Epithelial cell of prostate (primary cell): ENCODE measurements around the gene AKR1E2.

ENCODE experiments used
- DNase-seq: peaks from one replicate; pipeline ENCODE4 v3.0.0-alpha.2; 2011; ENCODE audit warnings: low read depth, low spot score
- H3K27ac ChIP-seq: fragments of 450-650 bp; 2 replicates; pipeline ENCODE4 v1.5.1; 2017; ENCODE audit warnings: mild to moderate bottlenecking

The AKR1E2 gene

DNA sequence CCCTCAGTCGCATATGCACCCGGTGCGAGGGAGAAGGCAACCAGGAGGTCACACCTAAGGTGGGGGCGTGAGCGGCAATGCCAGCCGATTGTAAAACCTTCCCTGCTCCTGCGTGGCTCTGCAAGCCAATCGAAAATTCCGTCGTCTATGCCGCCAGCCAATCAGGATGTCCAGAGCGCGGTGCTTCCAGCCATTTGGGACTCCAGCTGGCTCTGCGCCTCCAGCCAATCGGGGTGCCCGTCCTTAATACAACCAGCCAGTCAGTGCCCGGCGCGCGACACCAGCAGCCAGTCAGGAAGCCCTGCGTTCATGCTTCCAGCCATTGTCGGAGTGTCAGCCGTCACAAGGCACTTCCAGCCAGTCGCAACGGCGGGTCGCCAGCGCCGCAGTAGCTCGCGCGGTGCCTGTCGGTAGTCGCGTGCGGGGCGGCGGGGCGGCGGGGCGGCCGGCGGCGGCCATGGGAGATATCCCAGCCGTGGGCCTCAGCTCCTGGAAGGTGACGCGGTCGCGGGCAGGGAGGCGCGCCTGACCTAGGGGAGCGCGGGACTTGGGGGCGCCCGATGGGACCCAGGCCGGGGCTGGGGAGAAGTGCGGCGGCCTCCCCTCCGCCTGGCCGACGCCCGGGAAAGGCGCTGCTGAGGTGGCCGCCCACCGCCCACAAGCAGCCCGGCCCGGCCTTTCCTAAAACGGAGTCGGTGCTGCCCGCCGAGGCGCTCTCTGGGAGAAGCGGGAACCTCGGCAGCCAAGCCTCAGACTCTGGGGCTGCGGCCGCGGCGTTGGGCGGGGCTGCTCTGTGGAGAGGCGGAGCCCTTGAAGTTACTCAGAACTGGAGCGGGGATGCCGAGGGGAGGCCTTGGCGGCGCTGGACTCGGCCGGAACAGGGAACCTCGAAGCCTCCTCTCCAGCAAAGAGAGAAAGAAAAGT lies at the start of gene AKR1E2:
TSS of gene AKR1E2 (plus strand) at position 340 of the 924 bp plus-strand sequence. CDS start at position 458, 118 bp downstream.
- peak within 1 kb of the TSS; percentile 55 for H3K27ac ChIP-seq

DNA sequence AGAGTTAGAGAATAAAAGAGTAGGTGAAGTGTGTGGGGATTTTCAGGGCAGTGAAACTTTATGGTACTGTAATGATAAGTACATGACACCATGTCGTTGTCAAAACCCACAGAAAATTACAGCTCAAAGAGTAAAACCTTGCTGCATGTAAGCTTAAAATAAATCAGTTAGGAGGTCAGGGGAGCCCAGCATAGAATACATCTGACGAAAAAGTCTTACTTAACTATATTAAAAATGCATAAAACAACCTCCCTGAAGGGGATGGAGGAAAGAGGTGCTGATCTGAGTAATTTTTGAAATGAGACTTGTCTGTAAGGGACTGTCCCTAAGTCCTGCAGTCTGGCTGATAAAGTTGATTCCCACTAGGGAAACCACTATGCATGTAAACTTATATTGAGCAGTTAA lies 49.8 kb upstream of the AKR1E2 start:
- H3K27ac ChIP-seq, result peak overlapping the region; percentile 65
- DNase-seq, result no peak

More for the DNA sequence above, at the start of gene AKR1E2:
- DNase-seq, result peak; percentile 41

DNA sequence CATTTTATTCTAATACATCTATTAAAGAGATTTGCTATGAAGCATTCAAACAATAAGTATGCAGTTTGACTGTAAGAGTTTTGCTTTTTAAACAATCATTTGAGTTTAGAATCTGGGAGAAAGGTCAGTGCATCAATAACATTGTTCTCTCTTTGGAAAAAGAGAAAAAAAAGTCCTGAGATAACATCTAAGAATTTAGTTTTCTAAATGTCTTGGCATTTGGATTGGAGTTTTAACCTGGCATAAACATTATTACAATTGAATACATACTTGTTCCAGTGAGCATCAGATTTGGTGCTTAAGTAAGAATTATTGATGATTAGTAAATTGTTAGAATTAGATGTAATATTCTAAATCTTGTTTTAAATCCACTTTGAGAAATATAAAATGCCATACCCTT lies 47.2 kb upstream of the AKR1E2 start:
- no peak overlapping the region for H3K27ac ChIP-seq
- no peak for DNase-seq

DNA sequence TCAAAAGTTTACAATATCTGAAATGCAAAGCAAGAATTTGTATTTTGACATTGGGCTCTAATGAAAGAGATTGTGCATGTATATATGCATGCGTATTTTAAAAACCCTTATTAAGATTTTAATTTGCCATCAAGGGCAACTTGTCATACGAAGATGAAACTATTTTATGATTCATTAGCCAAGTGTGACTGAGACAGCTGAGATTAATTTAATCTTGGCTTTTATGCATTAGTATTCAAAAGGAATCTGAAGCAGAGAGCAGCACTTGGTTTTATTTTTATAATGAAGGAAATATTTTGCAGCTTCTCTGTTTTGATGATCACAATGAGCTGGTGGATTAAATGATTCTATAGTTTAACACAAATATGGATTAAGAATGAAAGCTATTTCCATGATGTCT lies 45.9 kb upstream of the AKR1E2 start:
- no peak overlapping the region for H3K27ac ChIP-seq
- DNase-seq, result no peak

DNA sequence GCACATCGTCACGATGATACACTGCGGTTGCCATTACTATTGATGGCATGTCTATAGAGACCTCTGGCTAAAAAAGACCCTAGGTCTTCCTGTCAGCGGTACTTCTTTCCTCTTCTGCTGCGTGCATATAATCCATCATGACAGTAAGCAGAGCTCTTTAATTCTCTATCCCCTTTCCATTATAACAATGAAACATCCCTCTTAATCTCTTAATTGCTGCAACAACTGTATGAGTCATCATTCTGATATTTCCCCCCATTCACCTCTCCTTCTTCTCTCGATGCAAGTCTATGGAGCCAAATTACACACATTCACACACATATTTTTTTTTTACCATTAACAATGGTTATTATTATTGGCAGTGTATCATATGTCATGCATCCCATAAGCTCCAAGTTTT lies 45.2 kb upstream of the AKR1E2 start:
- no peak for DNase-seq
- no peak overlapping the region for H3K27ac ChIP-seq

DNA sequence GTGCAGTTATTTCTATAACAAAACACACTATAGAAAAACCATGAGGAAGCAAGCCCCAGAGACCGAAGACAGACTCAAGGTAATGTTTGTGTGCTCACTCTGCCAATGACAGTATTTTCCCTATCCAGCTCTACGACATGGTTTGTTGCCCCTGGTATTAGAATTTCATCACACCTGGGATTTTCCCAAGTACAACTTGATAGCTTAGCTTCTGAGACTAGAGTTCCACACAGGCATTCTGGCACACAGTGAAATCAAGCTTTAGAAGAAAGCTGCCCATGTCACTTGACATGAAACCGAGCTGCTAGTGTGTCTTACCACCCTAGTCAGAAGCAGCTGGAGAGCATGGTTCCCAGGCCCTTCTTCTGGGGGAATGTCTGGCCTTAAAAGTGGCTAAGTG lies 44.1 kb upstream of the AKR1E2 start:
- no peak overlapping the region for H3K27ac ChIP-seq
- DNase-seq, result no peak

DNA sequence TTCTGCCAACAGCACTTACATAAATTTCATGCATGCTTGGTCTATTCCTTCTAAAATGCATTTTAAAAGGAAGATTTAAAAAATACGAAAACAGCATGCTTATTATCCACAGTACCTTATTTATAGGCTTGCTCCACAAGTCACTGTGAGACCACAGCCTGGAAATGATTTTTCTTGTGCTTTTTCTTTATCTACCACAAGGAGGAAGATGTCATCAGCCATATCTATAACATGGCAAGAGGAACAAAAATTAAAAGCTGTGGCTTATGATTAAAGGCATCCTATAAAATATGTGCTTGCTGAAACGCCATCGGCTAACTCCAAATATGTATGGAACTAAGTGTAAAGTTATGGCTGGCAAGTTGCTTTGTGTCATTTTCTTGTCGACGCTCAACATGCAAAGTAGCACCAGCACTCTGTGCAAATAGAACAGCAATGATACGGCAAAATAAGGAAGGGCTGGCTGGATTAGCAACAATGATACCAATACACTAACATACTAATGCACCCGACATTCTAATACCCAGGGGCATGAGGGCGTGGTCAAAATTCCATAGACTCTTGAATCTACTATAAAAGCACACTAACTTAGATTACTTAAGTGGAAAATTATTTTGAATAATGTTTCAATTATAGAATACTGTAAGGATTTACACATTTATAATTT lies 41.2 kb upstream of the AKR1E2 start:
- no peak overlapping the region for H3K27ac ChIP-seq
- DNase-seq, result no peak

DNA sequence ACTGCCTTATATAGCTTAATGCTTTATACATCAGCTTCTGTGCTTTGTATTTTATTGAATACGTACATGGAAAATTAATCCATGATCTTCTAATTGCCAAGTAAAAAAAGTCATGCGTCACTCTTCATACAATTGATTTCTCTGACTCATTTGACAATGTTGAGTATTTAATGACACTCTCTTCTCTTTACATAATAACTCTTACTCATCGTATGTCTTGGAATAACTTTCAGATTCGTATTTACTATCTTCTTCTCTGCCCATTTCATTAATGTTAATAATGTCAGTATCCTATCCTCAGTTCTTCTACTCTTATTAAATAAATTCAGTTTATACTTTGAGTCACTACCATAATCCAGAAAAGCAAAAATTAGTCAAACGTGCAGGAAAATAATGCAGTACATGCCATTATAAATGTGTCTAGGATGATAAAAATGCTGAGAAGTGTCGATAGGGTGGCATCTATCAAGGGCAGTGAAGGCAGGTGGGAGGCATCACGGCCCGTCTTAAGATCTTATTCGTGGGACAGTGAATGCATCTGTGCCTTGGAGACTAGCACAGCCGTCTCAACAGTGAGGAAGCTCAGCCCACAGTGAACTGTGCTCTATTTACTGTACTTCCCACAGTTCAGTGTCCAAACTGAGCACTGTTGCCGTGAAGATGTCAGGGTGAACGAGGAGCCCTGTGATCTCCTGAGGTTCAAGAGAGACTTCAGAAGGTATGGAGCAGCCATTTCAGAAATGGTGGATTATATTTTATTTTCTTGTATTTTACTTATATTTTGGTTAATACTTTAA lies 39.8 kb upstream of the AKR1E2 start:
- no peak overlapping the region for H3K27ac ChIP-seq
- DNase-seq, result no peak

DNA sequence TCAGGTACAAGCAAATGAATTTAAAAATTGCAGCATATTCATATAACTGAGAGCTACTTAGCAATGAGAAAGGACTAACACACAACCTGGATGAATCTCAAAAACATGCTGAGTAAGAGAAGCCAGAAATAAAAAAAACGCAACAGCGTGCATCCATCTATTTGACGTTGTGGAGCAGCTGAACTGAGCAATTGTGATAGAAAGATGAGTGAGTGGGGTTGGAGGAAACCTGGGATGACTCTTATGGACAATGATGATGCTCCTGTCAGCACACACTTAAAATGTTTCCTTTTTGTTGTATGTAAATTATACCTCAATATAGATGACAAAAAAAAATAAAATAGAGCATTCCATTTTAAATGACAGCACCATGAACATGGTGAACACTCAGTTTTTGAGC lies 36.0 kb upstream of the AKR1E2 start:
- no peak overlapping the region for H3K27ac ChIP-seq
- no peak for DNase-seq

DNA sequence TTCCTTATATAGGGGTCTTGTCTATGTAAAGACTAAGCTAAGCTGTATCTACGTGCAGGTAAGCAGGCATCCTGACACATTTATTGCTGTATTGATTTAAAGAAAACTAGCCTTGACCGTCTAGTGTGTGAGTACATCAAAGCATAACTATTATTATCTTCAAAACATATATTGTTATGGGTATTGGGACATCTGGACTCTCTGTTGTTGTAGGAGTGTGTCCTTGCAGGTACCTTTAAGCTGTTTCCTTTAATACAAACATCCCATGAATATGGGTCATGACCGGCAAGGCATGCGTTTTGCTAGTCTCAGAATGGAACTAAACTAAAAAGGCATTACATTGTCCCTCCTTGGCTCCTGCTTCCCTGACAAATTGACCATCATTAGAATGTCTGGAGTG lies 35.1 kb upstream of the AKR1E2 start:
- no peak for DNase-seq
- no peak overlapping the region for H3K27ac ChIP-seq

DNA sequence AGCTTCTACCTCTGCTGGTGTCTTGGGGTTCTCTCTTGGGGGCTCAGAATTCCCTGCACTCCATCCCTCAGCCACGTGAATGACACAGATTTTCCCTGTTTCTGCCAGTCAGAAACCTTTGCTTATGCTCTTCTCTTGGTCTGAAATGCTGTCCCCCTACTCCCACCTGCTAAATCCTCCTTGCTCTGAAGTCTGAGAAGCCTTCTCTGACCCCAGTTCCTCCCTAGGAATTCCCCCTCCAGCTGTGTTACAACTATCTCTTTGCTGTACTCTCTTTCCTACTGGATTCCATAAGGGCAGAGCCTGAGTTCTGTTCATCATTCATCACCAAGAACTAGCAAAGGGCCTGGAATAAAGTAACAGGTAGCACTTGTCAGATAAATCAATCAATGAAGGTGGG lies 33.6 kb upstream of the AKR1E2 start:
- DNase-seq, result no peak
- no peak overlapping the region for H3K27ac ChIP-seq

DNA sequence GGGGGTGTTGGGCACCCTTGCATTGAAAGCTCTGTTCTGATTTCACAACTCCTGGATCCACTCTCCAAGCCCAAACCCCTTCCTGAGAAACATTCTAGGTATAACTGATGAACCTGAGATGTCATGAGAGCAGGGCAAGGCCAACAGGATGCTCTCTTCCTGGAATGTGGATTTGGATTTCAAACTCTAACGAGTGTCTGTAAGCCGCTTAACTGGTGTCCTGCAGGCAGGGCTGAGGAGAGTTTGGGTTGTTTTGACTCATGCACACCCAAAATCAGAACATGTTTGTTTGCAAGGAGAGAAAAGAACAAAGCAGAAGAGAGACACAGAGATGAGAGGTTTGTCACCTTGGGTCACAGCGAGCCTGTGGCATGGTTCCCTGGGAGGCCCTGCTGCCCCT lies 24.6 kb upstream of the AKR1E2 start:
- H3K27ac ChIP-seq, result no peak overlapping the region
- DNase-seq, result no peak

DNA sequence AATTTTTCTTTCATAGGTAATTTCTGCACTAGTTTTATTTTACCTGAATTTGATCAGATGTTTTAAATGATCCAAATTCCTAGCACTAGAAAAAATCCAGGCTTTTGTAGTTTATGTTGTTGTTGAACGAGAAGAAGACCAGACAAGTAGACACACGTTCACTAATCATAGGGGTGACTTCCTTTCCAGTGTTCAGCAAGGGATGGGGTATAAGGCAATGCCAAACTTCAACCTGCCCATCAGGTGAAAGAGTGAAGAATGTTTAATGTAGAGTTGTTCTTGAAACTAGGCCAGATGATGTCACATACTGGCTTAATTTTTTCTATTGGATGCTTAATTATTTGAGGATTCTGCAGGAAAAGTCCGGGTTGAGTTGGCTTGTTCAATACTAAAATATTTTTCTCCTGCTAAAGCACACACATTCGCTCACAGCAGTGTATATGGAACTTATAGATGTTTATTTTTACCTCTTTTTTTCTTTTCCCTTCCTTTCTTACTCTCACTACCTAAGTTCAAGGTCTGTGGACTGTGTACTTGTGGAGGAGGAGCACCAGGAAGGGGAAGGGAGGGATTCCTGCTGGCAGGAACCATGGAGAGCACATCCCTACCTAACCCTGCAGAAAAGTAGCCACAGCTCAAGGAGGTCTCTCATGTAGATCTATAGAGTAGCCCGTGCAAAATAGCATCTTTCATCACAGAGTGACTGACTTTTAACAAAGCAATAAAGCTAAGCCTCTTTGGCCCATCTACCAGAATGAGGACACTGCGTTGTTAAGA lies 23.1 kb upstream of the AKR1E2 start:
- peak overlapping the region; percentile 18 for H3K27ac ChIP-seq
- no peak for DNase-seq

DNA sequence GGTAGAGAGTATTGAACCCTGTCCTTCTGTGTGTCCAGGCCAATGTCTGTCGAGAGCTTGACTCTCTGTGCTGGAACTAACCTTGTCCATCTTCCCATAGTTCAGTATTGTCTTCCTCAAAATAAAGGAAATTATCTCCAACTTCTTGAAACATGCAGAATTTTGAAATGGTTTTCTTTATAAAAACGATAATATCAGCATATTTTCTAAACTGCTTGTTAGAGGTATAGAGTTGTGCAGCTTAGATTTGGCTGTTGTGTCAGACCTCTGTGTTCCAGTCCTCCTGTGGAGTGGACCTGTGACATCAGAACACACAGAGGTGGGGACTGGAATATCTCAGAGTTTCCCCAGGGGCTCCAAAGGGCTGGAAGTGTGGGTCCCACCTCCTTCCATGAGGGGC lies 22.2 kb upstream of the AKR1E2 start:
- DNase-seq, result no peak
- H3K27ac ChIP-seq, result peak overlapping the region; percentile 21

DNA sequence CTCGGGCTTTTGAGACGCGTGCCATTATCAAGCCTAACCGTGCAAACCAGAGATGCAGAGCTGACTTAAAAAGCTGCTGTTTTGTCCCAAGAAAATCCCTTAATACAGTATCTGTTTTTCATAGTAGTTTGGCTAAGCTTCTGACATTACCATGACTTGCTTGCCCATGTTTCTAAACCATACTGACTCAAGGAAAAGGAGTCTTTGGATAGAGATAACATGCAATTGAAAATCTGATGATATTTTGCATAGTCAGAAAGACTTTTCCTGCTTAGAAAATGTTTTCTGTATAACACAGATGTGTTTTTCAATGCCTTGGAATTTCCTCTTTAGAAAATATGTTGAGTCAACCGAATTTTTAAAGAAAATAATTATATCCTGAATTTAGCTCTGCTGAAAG lies 21.5 kb upstream of the AKR1E2 start:
- DNase-seq, result no peak
- peak overlapping the region; percentile 21 for H3K27ac ChIP-seq

DNA sequence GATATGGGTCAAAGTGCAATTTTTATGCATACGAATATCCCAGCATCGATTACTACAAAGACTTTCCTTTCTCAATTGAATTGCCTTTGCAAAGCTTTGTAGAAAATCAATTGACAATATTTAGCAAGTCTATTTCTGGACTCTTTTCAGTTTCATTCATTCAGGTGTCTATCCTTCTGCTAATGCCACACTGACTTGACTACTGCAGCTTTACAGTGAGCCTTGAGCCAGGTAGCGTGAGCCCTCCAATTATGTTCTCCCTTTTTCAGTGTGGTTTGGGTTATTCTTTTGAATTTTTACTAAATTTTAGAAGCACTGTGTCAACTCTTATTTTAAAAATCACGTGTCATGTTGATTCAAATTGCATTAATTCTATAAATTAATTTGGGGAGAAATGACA lies 19.5 kb upstream of the AKR1E2 start:
- no peak for DNase-seq

DNA sequence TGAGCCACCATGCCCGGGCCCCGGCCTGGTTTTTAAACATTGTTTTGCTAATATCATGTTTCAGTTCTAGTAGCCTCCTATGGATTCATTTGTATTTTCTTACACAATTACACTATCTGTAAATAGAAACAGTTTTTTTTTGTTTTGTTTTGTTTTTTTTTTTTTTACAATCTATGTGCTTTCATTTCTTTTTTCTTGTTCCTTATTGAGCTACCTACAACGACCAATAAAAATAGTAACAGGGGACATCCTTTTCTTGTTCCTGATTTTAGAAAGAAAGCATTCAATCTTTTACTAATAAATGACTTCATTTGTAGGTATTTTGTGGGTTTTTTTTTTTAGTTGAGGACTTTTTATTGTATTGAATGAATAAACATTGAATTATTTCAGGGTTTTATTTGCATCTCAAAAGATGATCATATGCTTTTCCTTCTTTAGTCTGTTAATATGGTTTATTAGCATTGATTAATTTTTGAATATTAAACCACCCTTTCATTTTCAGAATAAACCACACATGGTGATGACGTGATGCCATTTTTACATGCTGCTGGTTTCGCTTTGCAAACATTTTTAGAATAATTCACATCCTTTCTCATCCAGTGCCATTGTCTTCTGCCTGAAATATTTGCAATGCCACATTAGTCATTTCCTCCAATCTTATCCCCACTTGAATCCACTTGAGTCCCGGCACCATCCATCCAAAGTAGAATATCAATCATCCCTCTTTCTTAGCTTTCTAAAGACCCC lies 18.1 kb upstream of the AKR1E2 start:
- H3K27ac ChIP-seq, result peak overlapping the region; percentile 94
- peak; percentile 46 for DNase-seq

More for the DNA sequence above, 19.5 kb upstream of the AKR1E2 start:
- no peak overlapping the region for H3K27ac ChIP-seq

DNA sequence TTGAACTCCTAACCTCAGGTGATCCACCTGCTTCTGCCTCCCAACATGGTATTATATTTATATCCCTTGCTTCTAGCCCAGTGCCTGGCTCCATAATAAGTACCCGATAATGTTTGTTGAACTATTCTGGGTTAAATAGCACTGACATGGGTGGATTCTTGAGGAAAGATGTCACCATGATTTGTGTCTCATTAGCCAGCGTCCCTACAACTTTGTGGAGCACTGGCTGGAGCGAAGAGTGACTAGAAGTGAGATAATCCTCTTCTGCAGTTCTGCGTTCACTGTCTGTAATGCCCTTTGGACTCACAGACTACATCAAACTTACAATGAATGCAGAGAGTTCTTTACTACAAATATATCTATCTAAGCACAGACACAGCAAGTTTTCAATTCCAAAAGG lies 16.9 kb upstream of the AKR1E2 start:
- peak overlapping the region; percentile 94 for H3K27ac ChIP-seq
- DNase-seq, result no peak

DNA sequence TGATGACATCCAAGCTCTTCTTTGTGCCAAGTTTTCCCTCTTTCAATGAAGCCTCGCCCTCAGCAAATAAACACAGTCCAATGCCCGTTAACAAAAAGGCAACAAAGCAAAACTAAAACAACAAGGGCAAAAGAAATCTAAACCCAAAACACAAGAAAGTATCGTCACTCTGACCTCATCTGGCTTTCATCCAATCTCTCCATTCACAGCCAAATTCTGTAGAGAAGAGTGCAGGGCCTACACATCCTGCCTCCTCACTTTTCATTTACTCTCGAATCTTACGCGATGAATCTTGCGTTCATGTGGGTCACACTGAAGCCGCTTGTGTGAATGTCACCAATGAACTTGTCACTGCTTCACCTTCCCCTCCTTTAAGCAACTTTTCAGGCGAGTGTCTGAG lies 15.9 kb upstream of the AKR1E2 start:
- DNase-seq, result no peak
- no peak overlapping the region for H3K27ac ChIP-seq
